Kasumi-1 (cell line): ENCODE results near the gene CDS2.
A peak's percentile ranks its signal among the peaks of the same experiment; 100 is the strongest.
"Not testable (repeated sequence)": the region's sequence is repeated elsewhere in the genome, so short reads cannot be mapped to it uniquely, and the experiment has no call there.

Source experiments
- DNase-seq, 2 experiments: peaks; one replicate each; lab custom pipeline; 2025; lab: John Stamatoyannopoulos, UW

CDS2 gene

GRCh38 chr20:5126512-5127203 lies at the start of gene CDS2:
TSS of gene CDS2 (plus strand) at chr20:5127008. CDS start at chr20:5127093, 85 bp downstream.
- peak; percentile 97 to 98 for DNase-seq

GRCh38 chr20:5077761-5078387 lies 48.9 kb upstream of the CDS2 start:
- DNase-seq = no peak

- peak; percentile 87 for DNase-seq
Measured at GRCh38 chr20:5078399-5078958, 48.3 kb upstream of the CDS2 start.

- DNase-seq = peak; percentile 84 to 91
Measured at GRCh38 chr20:5080384-5080877, 46.4 kb upstream of the CDS2 start.

GRCh38 chr20:5085380-5085779 lies 41.4 kb upstream of the CDS2 start:
- peak; percentile 68 to 70 for DNase-seq

- DNase-seq = no peak
Measured at GRCh38 chr20:5088688-5089087, 38.1 kb upstream of the CDS2 start.

- peak; percentile 68 to 70 for DNase-seq
Measured at GRCh38 chr20:5090191-5090590, 36.6 kb upstream of the CDS2 start.

GRCh38 chr20:5091902-5092301 lies 34.9 kb upstream of the CDS2 start:
- DNase-seq = no peak

GRCh38 chr20:5092765-5093339 lies 34.0 kb upstream of the CDS2 start:
- no peak for DNase-seq

GRCh38 chr20:5095454-5095853 lies 31.4 kb upstream of the CDS2 start:
- no peak for DNase-seq

- DNase-seq = no peak
Measured at GRCh38 chr20:5095931-5096330, 30.9 kb upstream of the CDS2 start.

GRCh38 chr20:5096463-5096862 lies 30.3 kb upstream of the CDS2 start:
- no peak for DNase-seq

GRCh38 chr20:5099009-5099408 lies 27.8 kb upstream of the CDS2 start:
- DNase-seq = not testable (repeated sequence)

GRCh38 chr20:5099909-5100308 lies 26.9 kb upstream of the CDS2 start:
- DNase-seq = not testable (repeated sequence)

- peak; percentile 61 to 65 for DNase-seq
Measured at GRCh38 chr20:5100684-5101347, 26.0 kb upstream of the CDS2 start.

GRCh38 chr20:5104479-5104878 lies 22.3 kb upstream of the CDS2 start:
- DNase-seq = no peak

GRCh38 chr20:5109276-5109675 lies 17.5 kb upstream of the CDS2 start:
- no peak for DNase-seq

GRCh38 chr20:5113615-5113986 lies 13.2 kb upstream of the CDS2 start:
- no peak for DNase-seq

GRCh38 chr20:5114403-5114802 lies 12.4 kb upstream of the CDS2 start:
- DNase-seq = no peak

GRCh38 chr20:5116875-5117274 lies 9.9 kb upstream of the CDS2 start:
- DNase-seq = no peak

- no peak for DNase-seq
Measured at GRCh38 chr20:5118220-5119142, 8.3 kb upstream of the CDS2 start.

GRCh38 chr20:5119143-5119434 lies 7.7 kb upstream of the CDS2 start:
- no peak for DNase-seq
